ENCODE measurements around the gene DLGAP1. TPM values are rescaled to one million over a fixed set of nuclear protein-coding genes. Genes with fewer than 3 reads are reported as not detected.

The DLGAP1 gene
- polyA plus RNA-seq, 1 donor from 2014 or later = 4.5 TPM

- TF ChIP-seq MXI1 (conservative IDR thresholded peaks at IDR 0.05; ENCODE audit: poor library complexity, severe bottlenecking) (no peak), EZH2 (IDR thresholded peaks at IDR 0.05; ENCODE audit: borderline replicate concordance, insufficient read depth, low read length, poor library complexity, severe bottlenecking) (no peak)
- H3K4me3 ChIP-seq (ENCODE audit: low read length) = no peak overlapping the region
- H3K4me2 ChIP-seq (ENCODE audit: low read length) = no peak overlapping the region
- no peaks in the 10 kb centered on the region for H3K79me2 ChIP-seq (replicated peaks; ENCODE audit: insufficient read depth, low read length)
- H3K9me2 ChIP-seq (ENCODE audit: insufficient read depth, low read length) = no peaks in the 10 kb centered on the region
- H4K20me1 ChIP-seq (ENCODE audit: insufficient read depth) = no peaks in the 10 kb centered on the region
- H3K9me3 ChIP-seq (ENCODE audit: low read length) = no peaks in the 10 kb centered on the region
- H2AFZ ChIP-seq (ENCODE audit: low read depth, low read length) = no peak overlapping the region
- no peaks in the 10 kb centered on the region for H3F3A ChIP-seq (ENCODE audit: insufficient read depth, low read length, poor library complexity, severe bottlenecking)
- H3K27me3 ChIP-seq (ENCODE audit: insufficient read depth, low read depth, low read length) = no peaks in the 10 kb centered on the region
- no peak overlapping the region for H3K27ac ChIP-seq (ENCODE audit: low read length)
- H3K9ac ChIP-seq (ENCODE audit: low read length) = no peak overlapping the region
- no peaks in the 10 kb centered on the region for H3K36me3 ChIP-seq (ENCODE audit: insufficient read depth, low read length)
Observed at GRCh38 chr18:3648641-3649040, 806.5 kb downstream of the DLGAP1 start.

- Histone ChIP-seq H3K9ac (ENCODE audit: low read length) (no peak overlapping the region), H3K9me2 (ENCODE audit: insufficient read depth, low read length) (no peaks in the 10 kb centered on the region), H3K79me2 (replicated peaks; ENCODE audit: insufficient read depth, low read length) (no peaks in the 10 kb centered on the region)
Observed at GRCh38 chr18:3648200-3648599, 806.9 kb downstream of the DLGAP1 start.

DNA sequence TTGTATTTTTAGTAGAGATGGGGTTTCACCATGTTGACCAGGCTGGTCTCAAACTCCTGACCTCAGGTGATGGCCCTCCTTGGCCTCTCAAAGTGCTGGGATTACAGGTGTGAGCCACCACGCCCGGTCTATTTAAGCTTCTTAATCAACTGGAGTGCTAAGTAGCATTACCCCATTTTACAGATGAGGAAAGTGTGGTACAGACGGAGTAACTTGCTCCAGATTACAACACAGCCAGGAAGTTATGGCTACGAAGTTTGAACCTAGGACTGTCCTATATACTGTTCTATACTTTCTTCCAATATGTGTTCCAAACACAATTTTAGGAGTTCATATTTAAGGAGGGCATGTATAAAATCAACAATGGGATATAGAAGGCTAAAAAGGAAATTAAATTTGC, 807.5 kb downstream of the DLGAP1 start:
- Histone ChIP-seq H4K20me1 (ENCODE audit: insufficient read depth) (no peaks in the 10 kb centered on the region), H3K27ac (ENCODE audit: low read length) (no peak overlapping the region), H3K36me3 (ENCODE audit: insufficient read depth, low read length) (no peaks in the 10 kb centered on the region), H3K9me3 (ENCODE audit: low read length) (no peaks in the 10 kb centered on the region), H3K9ac (ENCODE audit: low read length) (no peak overlapping the region), H3K4me3 (ENCODE audit: low read length) (no peak overlapping the region), H3F3A (ENCODE audit: insufficient read depth, low read length, poor library complexity, severe bottlenecking) (no peaks in the 10 kb centered on the region), H3K79me2 (replicated peaks; ENCODE audit: insufficient read depth, low read length) (no peaks in the 10 kb centered on the region), H3K4me2 (ENCODE audit: low read length) (no peak overlapping the region), H3K27me3 (ENCODE audit: insufficient read depth, low read depth, low read length) (no peaks in the 10 kb centered on the region), H2AFZ (ENCODE audit: low read depth, low read length) (no peak overlapping the region), H3K9me2 (ENCODE audit: insufficient read depth, low read length) (no peaks in the 10 kb centered on the region)
- TF ChIP-seq TAF1 (IDR thresholded peaks at IDR 0.05; ENCODE audit: low read depth) (no peak), SMC3 (conservative IDR thresholded peaks at IDR 0.05; ENCODE audit: poor library complexity) (no peak), CTCF (IDR thresholded peaks at IDR 0.05; ENCODE audit: poor library complexity, severe bottlenecking) (no peak), MXI1 (conservative IDR thresholded peaks at IDR 0.05; ENCODE audit: poor library complexity, severe bottlenecking) (no peak), EZH2 (IDR thresholded peaks at IDR 0.05; ENCODE audit: borderline replicate concordance, insufficient read depth, low read length, poor library complexity, severe bottlenecking) (no peak), REST (IDR thresholded peaks at IDR 0.05; ENCODE audit: borderline replicate concordance) (no peak), RAD21 (conservative IDR thresholded peaks at IDR 0.05) (no peak)

More at GRCh38 chr18:3648200-3648599, 806.9 kb downstream of the DLGAP1 start:
- Histone ChIP-seq H3K27me3 (ENCODE audit: insufficient read depth, low read depth, low read length) (no peaks in the 10 kb centered on the region), H3K27ac (ENCODE audit: low read length) (no peak overlapping the region), H3F3A (ENCODE audit: insufficient read depth, low read length, poor library complexity, severe bottlenecking) (no peaks in the 10 kb centered on the region), H3K9me3 (ENCODE audit: low read length) (no peaks in the 10 kb centered on the region), H2AFZ (ENCODE audit: low read depth, low read length) (no peak overlapping the region), H3K4me2 (ENCODE audit: low read length) (no peak overlapping the region), H3K4me3 (ENCODE audit: low read length) (no peak overlapping the region), H3K36me3 (ENCODE audit: insufficient read depth, low read length) (no peaks in the 10 kb centered on the region), H4K20me1 (ENCODE audit: insufficient read depth) (no peaks in the 10 kb centered on the region)
- TF ChIP-seq TAF1 (IDR thresholded peaks at IDR 0.05; ENCODE audit: low read depth) = no peak
- no peak for TF ChIP-seq CTCF (IDR thresholded peaks at IDR 0.05; ENCODE audit: poor library complexity, severe bottlenecking)

Data from neural cell (in vitro differentiated cells).